ENCODE results near the gene ADO. TPM values are rescaled to one million over a fixed set of nuclear protein-coding genes. Genes with fewer than 3 reads are reported as not detected.

Gene ADO
- total RNA-seq, 1 experiment from 2014 or later: 20.8 TPM

GRCh38 chr10:62831346-62831745, 26.8 kb downstream of the ADO start:
- no peaks in the 10 kb centered on the region for H3K27me3 ChIP-seq
- no peaks in the 10 kb centered on the region for H3K9me3 ChIP-seq
- H3K4me3 ChIP-seq: no peak overlapping the region
- DNase-seq: peak; percentile 52
- no peaks in the 10 kb centered on the region for H3K36me3 ChIP-seq

- Histone ChIP-seq H3K36me3 (no peaks in the 10 kb centered on the region), H3K27me3 (peaks cover 3% of the 10 kb centered on the region; the same call in 1 of the 2 replicates), H3K9me3 (no peaks in the 10 kb centered on the region), H3K4me3 (no peak overlapping the region)
- DNase-seq: no peak
These were observed 35.1 kb downstream of the ADO start for GRCh38 chr10:62839590-62839989.

- Histone ChIP-seq H3K4me3 (no peak overlapping the region), H3K27me3 (peaks cover 3% of the 10 kb centered on the region; the same call in 1 of the 2 replicates), H3K36me3 (no peaks in the 10 kb centered on the region), H3K9me3 (0 out of 2 replicates have a peak, but pooled peaks cover 3% of the 10 kb centered on the region)
- DNase-seq: no peak
These were observed 38.5 kb downstream of the ADO start for GRCh38 chr10:62842983-62843382.

- DNase-seq: no peak
- Histone ChIP-seq H3K36me3 (no peaks in the 10 kb centered on the region), H3K9me3 (0 out of 2 replicates have a peak, but pooled peaks cover 3% of the 10 kb centered on the region), H3K27me3 (peaks cover 3% of the 10 kb centered on the region; the same call in 1 of the 2 replicates), H3K4me3 (no peak overlapping the region)
These were observed 39.1 kb downstream of the ADO start for GRCh38 chr10:62843600-62843999.

GRCh38 chr10:62844280-62845011, 39.9 kb downstream of the ADO start:
- H3K4me3 ChIP-seq: no peak overlapping the region
- no peak for DNase-seq
- H3K27me3 ChIP-seq: peaks cover 3% of the 10 kb centered on the region; the same call in 1 of the 2 replicates
- no peaks in the 10 kb centered on the region for H3K36me3 ChIP-seq
- H3K9me3 ChIP-seq: 0 out of 2 replicates have a peak, but pooled peaks cover 3% of the 10 kb centered on the region

GRCh38 chr10:62847433-62847832, 42.9 kb downstream of the ADO start:
- Histone ChIP-seq H3K9me3 (0 out of 2 replicates have a peak, but pooled peaks cover 3% of the 10 kb centered on the region), H3K4me3 (no peak overlapping the region), H3K27me3 (no peaks in the 10 kb centered on the region), H3K36me3 (no peaks in the 10 kb centered on the region)
- no peak for DNase-seq

- DNase-seq: no peak
- H3K9me3 ChIP-seq: 0 out of 2 replicates have a peak, but pooled peaks cover 3% of the 10 kb centered on the region
- H3K4me3 ChIP-seq: no peak overlapping the region
- no peaks in the 10 kb centered on the region for H3K36me3 ChIP-seq
- no peaks in the 10 kb centered on the region for H3K27me3 ChIP-seq
These were observed 46.1 kb downstream of the ADO start for GRCh38 chr10:62850646-62851045.

GRCh38 chr10:62851442-62851841, 46.9 kb downstream of the ADO start:
- Histone ChIP-seq H3K36me3 (no peaks in the 10 kb centered on the region), H3K4me3 (no peak overlapping the region), H3K9me3 (0 out of 2 replicates have a peak, but pooled peaks cover 3% of the 10 kb centered on the region), H3K27me3 (no peaks in the 10 kb centered on the region)
- no peak for DNase-seq

GRCh38 chr10:62852961-62853702, 48.6 kb downstream of the ADO start:
- H3K36me3 ChIP-seq: no peaks in the 10 kb centered on the region
- DNase-seq: no peak
- no peaks in the 10 kb centered on the region for H3K27me3 ChIP-seq
- H3K4me3 ChIP-seq: no peak overlapping the region
- no peaks in the 10 kb centered on the region for H3K9me3 ChIP-seq

- H3K4me3 ChIP-seq: no peak overlapping the region
- no peaks in the 10 kb centered on the region for H3K36me3 ChIP-seq
- H3K9me3 ChIP-seq: no peaks in the 10 kb centered on the region
- peak; percentile 9 for DNase-seq
- no peaks in the 10 kb centered on the region for H3K27me3 ChIP-seq
These were observed 49.2 kb downstream of the ADO start for GRCh38 chr10:62853710-62854109.

- H3K4me3 ChIP-seq: no peak overlapping the region
- no peak for DNase-seq
- H3K9me3 ChIP-seq: no peaks in the 10 kb centered on the region
- H3K36me3 ChIP-seq: no peaks in the 10 kb centered on the region
- no peaks in the 10 kb centered on the region for H3K27me3 ChIP-seq
These were observed 51.5 kb downstream of the ADO start for GRCh38 chr10:62856021-62856420.

Other genes with a start within 250 kb of the ADO start
- gene EGR2, start 11.6 kb downstream of the ADO start, total RNA-seq (2014; rRNA removed; shearing (Covaris generic); ENCODE audit: low replicate concordance): 0.56 TPM in 1 of 2 replicates, not detected in the other